ENCODE measurements around the gene DLX5.

DNA sequence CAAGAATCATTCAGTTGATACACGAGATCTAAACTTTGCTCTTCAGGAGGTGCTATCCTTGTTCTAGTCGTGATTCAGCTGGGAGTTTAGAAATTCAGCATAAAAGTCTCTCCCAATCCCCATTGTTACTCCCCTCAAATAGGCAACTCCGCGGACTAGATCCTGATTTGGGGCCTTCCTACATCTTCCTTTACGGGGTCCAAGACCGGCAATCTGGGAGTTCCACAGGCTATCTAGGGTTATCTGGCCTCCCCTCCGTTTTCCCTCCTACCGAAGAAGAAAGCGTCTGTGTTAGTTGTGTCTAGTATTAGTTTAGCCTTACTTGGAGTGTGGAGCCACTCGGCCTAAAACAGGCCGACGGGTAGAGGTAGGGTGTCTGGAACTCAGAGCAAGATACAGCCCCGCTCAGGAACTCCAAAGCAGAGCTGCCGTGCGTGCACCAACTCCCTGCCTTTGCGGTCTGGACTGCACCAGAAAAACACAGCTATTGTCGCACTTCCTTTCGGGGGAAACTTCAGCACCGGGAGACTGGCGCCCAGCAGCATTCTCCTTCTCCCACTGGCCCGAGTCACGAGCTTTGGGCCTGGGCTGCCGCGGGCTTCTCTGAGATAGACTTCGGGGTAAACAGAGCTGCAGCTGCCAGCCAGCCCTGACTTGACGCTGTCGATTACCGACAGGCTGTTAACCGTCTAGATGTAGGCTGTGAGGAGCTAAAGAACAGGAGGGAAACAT lies 1.5 kb upstream of the DLX5 start:
- TF ChIP-seq CTCF (IDR thresholded peaks at IDR 0.05) (no peak), POLR2A (IDR thresholded peaks at IDR 0.05) (no peak)
